Breast epithelium (tissue), 3 donors: Measurements from ENCODE around the gene ATG5.

Experiments
- POLR2AphosphoS5 ChIP-seq, 3 donors: sonication (generic); formaldehyde crosslinking; IDR thresholded peaks; one replicate each; pipeline ENCODE4 v1.6.1; 2017; ENCODE audit warnings: antibody characterized with exemption in 3 of 3
- TF ChIP-seq, protein P1 (sequence below), 3 donors: fragments of 450-650 bp; IDR thresholded peaks; one replicate each; pipeline ENCODE4 v1.5.1; 2016 to 2017; ENCODE audit warnings: antibody characterized with exemption in 3 of 3, mild to moderate bottlenecking in 3 of 3, moderate library complexity in 3 of 3

DNA sequence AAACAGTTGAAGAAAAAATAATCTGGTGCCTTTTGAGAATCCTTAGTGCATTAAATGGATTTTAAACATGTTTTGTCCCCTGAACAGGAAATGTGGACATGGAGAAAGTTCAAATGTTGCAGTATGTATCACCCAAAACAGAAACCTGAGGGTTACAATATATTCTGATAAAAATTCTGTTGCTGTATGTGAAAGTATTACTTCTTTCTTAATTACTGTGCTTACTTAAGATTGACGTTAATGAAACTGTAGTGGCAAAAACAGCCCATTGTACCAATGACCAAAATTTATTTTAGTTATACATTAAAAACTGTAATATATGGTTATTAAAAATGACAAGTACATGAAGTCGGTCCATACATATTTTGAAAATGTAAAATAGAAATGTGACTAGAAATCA is 138.8 kb downstream of the ATG5 start:
- TF ChIP-seq, protein P1, sequence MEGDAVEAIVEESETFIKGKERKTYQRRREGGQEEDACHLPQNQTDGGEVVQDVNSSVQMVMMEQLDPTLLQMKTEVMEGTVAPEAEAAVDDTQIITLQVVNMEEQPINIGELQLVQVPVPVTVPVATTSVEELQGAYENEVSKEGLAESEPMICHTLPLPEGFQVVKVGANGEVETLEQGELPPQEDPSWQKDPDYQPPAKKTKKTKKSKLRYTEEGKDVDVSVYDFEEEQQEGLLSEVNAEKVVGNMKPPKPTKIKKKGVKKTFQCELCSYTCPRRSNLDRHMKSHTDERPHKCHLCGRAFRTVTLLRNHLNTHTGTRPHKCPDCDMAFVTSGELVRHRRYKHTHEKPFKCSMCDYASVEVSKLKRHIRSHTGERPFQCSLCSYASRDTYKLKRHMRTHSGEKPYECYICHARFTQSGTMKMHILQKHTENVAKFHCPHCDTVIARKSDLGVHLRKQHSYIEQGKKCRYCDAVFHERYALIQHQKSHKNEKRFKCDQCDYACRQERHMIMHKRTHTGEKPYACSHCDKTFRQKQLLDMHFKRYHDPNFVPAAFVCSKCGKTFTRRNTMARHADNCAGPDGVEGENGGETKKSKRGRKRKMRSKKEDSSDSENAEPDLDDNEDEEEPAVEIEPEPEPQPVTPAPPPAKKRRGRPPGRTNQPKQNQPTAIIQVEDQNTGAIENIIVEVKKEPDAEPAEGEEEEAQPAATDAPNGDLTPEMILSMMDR (IDR thresholded peaks at IDR 0.05): no peak
- TF ChIP-seq POLR2AphosphoS5 (IDR thresholded peaks at IDR 0.05): no peak
